Cardiac fibroblast (primary cell): Measurements from ENCODE around the gene IL34.

ENCODE experiments used
- DNase-seq, 2 donors: peaks; one replicate each; pipeline versions ENCODE4 v3.0.0 to v3.0.0-alpha.2; 2010; ENCODE audit warnings: low read depth in 2 of 2
- H3K4me3 ChIP-seq, 2 donors: replicated peaks in 1 of 2; 1 replicate in 1 of 2; 2 replicates in 1 of 2; pipeline ENCODE4 v1.5.1; 2011; ENCODE audit warnings: low read depth in 2 of 2, low read length in 2 of 2, mild to moderate bottlenecking in 2 of 2, moderate library complexity in 1 of 2
- CTCF ChIP-seq: IDR thresholded peaks from one replicate; pipeline ENCODE4 v1.5.1; 2011; ENCODE audit warnings: low read depth, mild to moderate bottlenecking, low read length, inconsistent platforms

The IL34 gene

DNA sequence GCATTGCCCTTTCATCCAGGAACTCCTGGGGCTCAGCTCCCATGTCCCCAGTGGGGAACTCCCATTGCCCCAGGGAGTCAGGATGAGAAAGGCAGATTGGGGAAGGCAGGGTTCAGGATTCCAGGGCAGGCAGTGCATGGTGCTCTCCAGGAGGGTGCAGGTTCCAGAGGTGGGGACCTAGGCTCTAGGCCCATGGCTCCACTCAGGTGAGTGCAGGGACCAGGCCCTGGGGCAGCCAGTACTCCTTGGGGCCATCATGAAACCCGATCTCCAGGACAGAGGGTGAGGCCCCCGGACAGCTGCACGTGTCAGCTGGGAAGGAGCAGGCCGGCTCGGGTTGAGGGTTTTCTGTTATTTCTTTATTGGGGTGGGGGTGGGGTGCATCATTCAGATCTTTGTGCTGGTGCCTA is 40.7 kb downstream of the IL34 start:
- TF ChIP-seq CTCF, result no peak

GRCh38 chr16:70687671-70688245 is 41.4 kb downstream of the IL34 start:
- TF ChIP-seq CTCF, result no peak
- H3K4me3 ChIP-seq, result no peak overlapping the region
- DNase-seq, result no peak

More for the DNA sequence above, 40.7 kb downstream of the IL34 start:
- no peak overlapping the region for H3K4me3 ChIP-seq
- no peak for DNase-seq

GRCh38 chr16:70688246-70688742 is 41.9 kb downstream of the IL34 start:
- DNase-seq, result peak; percentile 33 to 91
- H3K4me3 ChIP-seq, result no peak overlapping the region
- no peak for TF ChIP-seq CTCF

- no peak for DNase-seq
- no peak overlapping the region for H3K4me3 ChIP-seq
- TF ChIP-seq CTCF, result no peak
These were observed 42.9 kb downstream of the IL34 start for GRCh38 chr16:70689035-70689969.

DNA sequence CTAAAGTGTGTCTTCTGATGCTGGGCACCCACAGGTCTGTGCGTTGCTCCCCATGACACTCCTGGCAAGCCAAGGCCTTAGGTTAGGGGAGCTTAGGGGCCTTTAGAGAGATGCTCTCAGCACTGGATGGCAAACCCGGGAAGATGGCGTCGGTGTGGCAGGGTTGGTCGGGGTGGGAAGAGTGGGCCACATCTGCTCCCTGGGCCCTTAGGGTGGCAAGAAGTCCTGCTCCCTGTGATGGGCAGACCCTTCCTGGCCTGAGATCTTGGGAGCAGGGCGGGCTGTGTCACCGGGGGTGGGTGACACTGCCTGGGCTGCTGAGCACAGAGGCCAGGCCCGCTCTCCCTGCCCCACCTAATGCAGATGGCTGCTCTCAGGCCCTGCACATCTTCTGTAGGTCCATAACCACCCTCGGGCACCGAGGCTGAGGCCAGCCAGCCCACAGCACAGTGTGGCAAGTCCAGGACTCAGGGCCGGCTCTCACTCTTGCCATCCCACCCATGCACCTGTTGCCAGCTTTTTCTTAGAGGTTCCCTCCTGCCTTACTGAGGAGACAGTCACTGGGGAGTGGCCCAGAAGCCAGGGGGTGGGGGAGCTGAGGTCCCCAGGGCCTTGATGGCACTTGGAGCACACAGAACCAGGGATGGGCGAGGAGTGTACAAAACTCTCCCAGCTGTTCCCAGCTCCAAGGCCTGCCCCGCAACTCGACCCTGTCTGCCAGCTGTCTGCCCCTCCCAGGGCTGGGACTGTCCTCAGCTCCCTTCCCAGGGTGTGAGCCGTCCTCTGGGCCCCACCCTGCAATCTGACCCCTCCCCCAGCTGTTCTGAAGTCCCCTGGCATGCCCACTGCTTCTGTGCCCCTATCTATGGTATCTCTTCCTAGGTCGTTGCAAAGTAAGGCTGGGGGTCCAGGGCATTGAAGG is 43.9 kb downstream of the IL34 start:
- TF ChIP-seq CTCF, result no peak

More for the DNA sequence above, 43.9 kb downstream of the IL34 start:
- H3K4me3 ChIP-seq, result no peak overlapping the region
- DNase-seq, result no peak
